ENCODE measurements around the gene SLC25A25. TPM values are rescaled to one million over a fixed set of nuclear protein-coding genes. Genes with fewer than 3 reads are reported as not detected.
"Not testable (repeated sequence)": the region's sequence is repeated elsewhere in the genome, so short reads cannot be mapped to it uniquely, and the experiment has no call there.

Gene SLC25A25
- total RNA-seq, 1 experiment from 2014 or later: 4.1 TPM

DNA sequence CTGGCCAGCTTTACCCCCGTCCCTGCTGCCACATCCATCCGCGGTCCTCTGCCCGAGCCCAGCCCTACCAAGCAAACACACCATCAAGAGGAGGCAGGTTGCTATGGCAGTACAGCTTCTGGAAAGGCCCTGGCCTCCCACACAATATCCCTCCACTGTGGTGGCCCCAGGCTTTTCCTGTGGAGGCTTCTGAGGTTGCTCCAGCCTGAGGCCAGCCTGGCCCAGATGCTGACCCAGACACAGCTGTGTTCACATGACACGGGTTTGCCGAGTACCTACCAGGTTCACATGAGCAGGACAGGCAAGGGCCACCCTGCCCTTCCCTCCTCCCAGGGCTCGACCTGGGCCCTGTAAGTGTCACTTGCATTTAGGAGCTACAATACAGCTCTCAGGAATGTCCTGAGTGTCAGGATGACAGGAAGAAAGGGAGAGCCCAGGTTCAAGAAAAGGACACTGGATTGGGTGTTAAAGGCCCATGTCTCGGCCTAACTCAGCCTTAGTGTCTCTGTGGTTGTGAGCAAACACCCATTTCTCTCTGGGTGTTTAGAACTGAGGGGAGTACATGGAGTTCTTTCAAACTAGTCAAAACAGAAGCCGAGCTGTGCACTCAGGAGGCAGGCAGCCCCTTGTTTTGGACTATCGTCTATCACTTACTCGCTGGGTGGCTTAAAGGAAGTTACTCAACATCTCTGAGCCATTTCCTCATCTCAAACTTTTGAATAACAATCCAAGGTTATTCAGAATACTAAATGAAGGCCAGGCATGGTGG lies 41.1 kb upstream of the SLC25A25 start:
- Histone ChIP-seq H3K27ac (ENCODE audit: low read length) (no peak overlapping the region), H2AFZ (ENCODE audit: low read length) (no peak overlapping the region), H4K20me1 (ENCODE audit: insufficient read depth, low read depth, low read length) (no peaks in the 10 kb centered on the region), H3K4me1 (ENCODE audit: low read length) (peaks cover 8% of the 10 kb centered on the region), H3K9ac (ENCODE audit: low read length) (no peak overlapping the region), H3K36me3 (ENCODE audit: insufficient read depth, low read length) (no peaks in the 10 kb centered on the region), H3K79me2 (ENCODE audit: low read length) (no peaks in the 10 kb centered on the region), H3K4me2 (ENCODE audit: low read depth, low read length, poor library complexity, severe bottlenecking) (no peak overlapping the region), H3K27me3 (ENCODE audit: low read length) (no peaks in the 10 kb centered on the region), H3K9me2 (replicated peaks; ENCODE audit: insufficient read depth, low read length) (no peaks in the 10 kb centered on the region), H3K4me3 (ENCODE audit: low read length) (no peak overlapping the region), H3K9me3 (ENCODE audit: low read length) (no peaks in the 10 kb centered on the region)
- DNase-seq: no peak

DNA sequence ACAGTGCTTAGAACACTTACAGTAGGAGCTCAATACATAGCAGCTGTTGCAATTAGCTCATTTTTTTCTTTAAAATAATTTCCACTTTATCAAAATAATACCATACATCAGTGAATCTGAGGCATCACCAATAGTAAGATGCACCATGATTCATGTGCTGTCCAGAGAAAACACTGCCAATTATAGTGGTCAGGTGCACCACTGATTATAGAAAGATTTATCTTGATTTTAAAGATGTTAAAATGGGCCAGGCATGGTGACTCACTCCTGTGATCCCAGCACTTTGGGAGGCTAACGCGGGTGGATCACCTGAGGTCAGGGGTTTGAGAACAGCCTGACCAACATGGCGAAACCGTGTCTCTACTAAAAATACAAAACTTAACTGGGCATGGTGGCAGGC lies 40.3 kb upstream of the SLC25A25 start:
- no peak overlapping the region for H3K4me3 ChIP-seq (ENCODE audit: low read length)
- no peaks in the 10 kb centered on the region for H3K9me3 ChIP-seq (ENCODE audit: low read length)
- H3K9ac ChIP-seq (ENCODE audit: low read length): no peak overlapping the region
- no peaks in the 10 kb centered on the region for H4K20me1 ChIP-seq (ENCODE audit: insufficient read depth, low read depth, low read length)
- no peaks in the 10 kb centered on the region for H3K27me3 ChIP-seq (ENCODE audit: low read length)
- no peaks in the 10 kb centered on the region for H3K36me3 ChIP-seq (ENCODE audit: insufficient read depth, low read length)
- H3K79me2 ChIP-seq (ENCODE audit: low read length): no peaks in the 10 kb centered on the region
- no peaks in the 10 kb centered on the region for H3K9me2 ChIP-seq (replicated peaks; ENCODE audit: insufficient read depth, low read length)
- peaks cover 8% of the 10 kb centered on the region for H3K4me1 ChIP-seq (ENCODE audit: low read length)
- no peak for DNase-seq
- no peak overlapping the region for H3K4me2 ChIP-seq (ENCODE audit: low read depth, low read length, poor library complexity, severe bottlenecking)
- no peak overlapping the region for H3K27ac ChIP-seq (ENCODE audit: low read length)
- no peak overlapping the region for H2AFZ ChIP-seq (ENCODE audit: low read length)

DNA sequence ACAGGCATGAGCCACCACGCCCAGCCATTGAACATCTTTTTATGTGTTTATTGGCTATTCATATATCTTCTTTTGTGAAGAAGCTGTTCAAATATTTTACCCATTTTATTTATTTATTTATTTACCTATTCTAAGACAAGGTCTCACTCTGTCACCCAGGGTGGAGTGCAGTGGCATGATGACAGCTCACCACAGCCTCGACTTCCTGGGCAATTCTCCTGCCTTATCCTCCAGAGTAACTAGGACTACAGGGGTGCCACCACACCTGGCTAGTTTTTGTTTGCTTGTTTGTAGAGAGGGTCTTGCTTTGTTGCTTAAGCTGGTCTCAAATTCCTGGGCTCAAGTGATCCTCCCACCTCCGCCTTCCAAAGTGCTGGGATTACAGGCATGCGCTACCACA lies 34.4 kb upstream of the SLC25A25 start:
- Histone ChIP-seq H2AFZ (ENCODE audit: low read length) (no peak overlapping the region), H3K4me2 (ENCODE audit: low read depth, low read length, poor library complexity, severe bottlenecking) (no peak overlapping the region), H3K4me1 (ENCODE audit: low read length) (no peaks in the 10 kb centered on the region), H3K9me2 (replicated peaks; ENCODE audit: insufficient read depth, low read length) (no peaks in the 10 kb centered on the region), H3K9ac (ENCODE audit: low read length) (no peak overlapping the region), H3K4me3 (ENCODE audit: low read length) (no peak overlapping the region), H3K27ac (ENCODE audit: low read length) (no peak overlapping the region), H3K79me2 (ENCODE audit: low read length) (no peaks in the 10 kb centered on the region), H3K9me3 (ENCODE audit: low read length) (no peaks in the 10 kb centered on the region), H3K27me3 (ENCODE audit: low read length) (no peaks in the 10 kb centered on the region), H3K36me3 (ENCODE audit: insufficient read depth, low read length) (no peaks in the 10 kb centered on the region), H4K20me1 (ENCODE audit: insufficient read depth, low read depth, low read length) (no peaks in the 10 kb centered on the region)
- no peak for DNase-seq

DNA sequence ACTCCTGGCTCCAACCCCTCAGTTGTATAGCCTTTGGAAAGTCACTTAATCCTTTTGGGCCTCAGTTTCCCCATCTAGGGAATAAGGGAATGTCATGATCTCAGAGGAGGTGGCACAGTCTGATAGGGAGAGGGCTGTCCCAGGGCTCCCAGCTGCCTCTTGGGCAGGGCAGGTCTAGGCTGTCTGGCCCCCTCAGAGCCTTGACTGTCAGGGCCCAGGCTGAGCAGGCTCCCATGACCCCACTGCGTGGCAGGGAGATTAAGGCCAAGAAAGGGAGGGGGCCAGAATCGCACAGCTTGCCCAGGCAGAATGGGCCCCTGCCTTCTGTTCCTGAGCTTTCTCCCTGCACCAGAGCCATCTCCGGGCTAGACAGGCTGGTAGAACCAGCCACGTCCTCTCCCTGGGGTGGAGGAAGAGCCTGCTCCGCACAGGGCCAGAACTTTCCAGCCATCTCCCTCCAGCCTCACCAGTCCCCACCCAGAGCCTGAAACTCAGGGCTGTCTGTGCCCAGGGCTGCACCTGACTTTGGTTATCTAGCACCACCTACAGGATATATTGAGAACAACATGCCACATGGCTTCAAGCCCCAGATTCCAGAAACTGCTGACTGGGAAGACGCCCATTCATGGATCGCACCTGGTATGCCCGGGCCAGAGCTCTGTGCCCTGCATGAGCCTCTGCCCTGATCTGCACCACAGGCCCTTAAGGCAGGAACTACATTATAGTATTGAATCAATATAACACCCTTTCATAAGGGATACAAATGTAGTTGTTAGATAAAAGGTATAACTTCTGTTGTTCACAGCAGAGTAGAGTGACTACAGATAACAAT lies 33.0 kb upstream of the SLC25A25 start:
- no peaks in the 10 kb centered on the region for H3K79me2 ChIP-seq (ENCODE audit: low read length)
- H3K4me3 ChIP-seq (ENCODE audit: low read length): no peak overlapping the region
- H3K36me3 ChIP-seq (ENCODE audit: insufficient read depth, low read length): no peaks in the 10 kb centered on the region
- H3K9me3 ChIP-seq (ENCODE audit: low read length): no peaks in the 10 kb centered on the region
- no peaks in the 10 kb centered on the region for H3K4me1 ChIP-seq (ENCODE audit: low read length)
- H3K27ac ChIP-seq (ENCODE audit: low read length): no peak overlapping the region
- H3K9ac ChIP-seq (ENCODE audit: low read length): no peak overlapping the region
- H2AFZ ChIP-seq (ENCODE audit: low read length): no peak overlapping the region
- peak; percentile 90 for DNase-seq
- H4K20me1 ChIP-seq (ENCODE audit: insufficient read depth, low read depth, low read length): no peaks in the 10 kb centered on the region
- H3K4me2 ChIP-seq (ENCODE audit: low read depth, low read length, poor library complexity, severe bottlenecking): no peak overlapping the region
- no peaks in the 10 kb centered on the region for H3K9me2 ChIP-seq (replicated peaks; ENCODE audit: insufficient read depth, low read length)
- H3K27me3 ChIP-seq (ENCODE audit: low read length): no peaks in the 10 kb centered on the region

DNA sequence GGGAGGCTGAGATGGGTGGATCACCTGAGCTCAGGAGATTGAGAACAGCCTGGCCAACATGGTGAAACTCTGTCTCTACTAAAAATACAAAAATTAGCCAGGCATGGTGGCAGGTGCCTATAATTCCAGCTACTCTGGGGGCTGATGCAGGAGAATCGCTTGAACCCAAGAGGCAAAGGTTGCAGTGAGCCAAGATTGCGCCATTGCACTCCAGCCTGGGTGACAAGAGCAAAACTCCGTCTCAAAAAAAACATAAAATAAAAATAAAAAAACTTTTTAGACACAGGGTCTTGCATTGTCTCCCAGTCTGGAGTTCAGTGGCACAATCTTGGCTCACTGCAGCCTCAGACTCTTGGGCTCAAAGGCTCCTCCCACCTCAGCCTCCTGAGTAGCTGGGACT lies 31.5 kb upstream of the SLC25A25 start:
- not testable (repeated sequence) for H3K79me2 ChIP-seq (ENCODE audit: low read length); H3K27me3 ChIP-seq (ENCODE audit: low read length); H3K9me3 ChIP-seq (ENCODE audit: low read length); H3K27ac ChIP-seq (ENCODE audit: low read length); H3K4me3 ChIP-seq (ENCODE audit: low read length); H3K9me2 ChIP-seq (replicated peaks; ENCODE audit: insufficient read depth, low read length); DNase-seq; H3K4me1 ChIP-seq (ENCODE audit: low read length); H2AFZ ChIP-seq (ENCODE audit: low read length); H3K4me2 ChIP-seq (ENCODE audit: low read depth, low read length, poor library complexity, severe bottlenecking); H4K20me1 ChIP-seq (ENCODE audit: insufficient read depth, low read depth, low read length); H3K9ac ChIP-seq (ENCODE audit: low read length); H3K36me3 ChIP-seq (ENCODE audit: insufficient read depth, low read length)

DNA sequence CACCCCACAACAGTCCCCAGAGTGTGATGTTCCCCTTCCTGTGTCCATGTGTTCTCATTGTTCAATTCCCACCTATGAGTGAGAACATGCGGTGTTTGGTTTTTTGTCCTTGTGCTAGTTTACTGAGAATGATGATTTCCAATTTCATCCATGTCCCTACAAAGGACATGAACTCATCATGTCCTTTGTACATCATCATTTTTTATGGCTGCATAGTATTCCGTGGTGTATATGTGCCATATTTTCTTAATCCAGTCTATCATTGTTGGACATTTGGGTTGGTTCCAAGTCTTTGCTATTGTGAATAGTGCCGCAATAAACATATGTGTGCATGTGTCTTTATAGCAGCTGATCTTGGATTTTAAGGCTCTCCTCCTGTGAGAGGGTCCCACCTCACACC lies 27.2 kb upstream of the SLC25A25 start:
- not testable (repeated sequence) for H2AFZ ChIP-seq (ENCODE audit: low read length); DNase-seq; H3K27ac ChIP-seq (ENCODE audit: low read length); H4K20me1 ChIP-seq (ENCODE audit: insufficient read depth, low read depth, low read length); H3K4me2 ChIP-seq (ENCODE audit: low read depth, low read length, poor library complexity, severe bottlenecking); H3K4me1 ChIP-seq (ENCODE audit: low read length); H3K4me3 ChIP-seq (ENCODE audit: low read length); H3K9me3 ChIP-seq (ENCODE audit: low read length); H3K27me3 ChIP-seq (ENCODE audit: low read length); H3K9ac ChIP-seq (ENCODE audit: low read length); H3K79me2 ChIP-seq (ENCODE audit: low read length); H3K9me2 ChIP-seq (replicated peaks; ENCODE audit: insufficient read depth, low read length); H3K36me3 ChIP-seq (ENCODE audit: insufficient read depth, low read length)

DNA sequence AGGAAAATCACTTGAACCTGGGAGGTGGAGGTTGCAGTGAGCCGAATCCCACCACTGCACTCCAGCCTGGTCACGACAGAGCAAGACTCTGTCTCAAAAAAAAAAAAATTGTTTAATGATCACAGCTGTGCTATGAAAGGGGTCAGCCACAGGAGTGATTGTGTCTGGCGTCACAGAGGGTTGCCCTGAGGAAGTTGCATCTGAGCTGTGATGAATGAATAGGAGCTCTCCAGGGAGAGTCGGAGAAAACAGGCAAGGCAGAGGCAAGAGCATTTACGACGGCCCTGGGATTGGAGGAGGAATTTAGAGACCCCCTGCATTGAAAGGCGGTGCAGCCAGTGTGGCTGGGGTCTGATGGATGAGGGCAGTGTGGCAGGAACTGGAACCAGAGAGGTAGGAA lies 26.0 kb upstream of the SLC25A25 start:
- H3K79me2 ChIP-seq (ENCODE audit: low read length): no peaks in the 10 kb centered on the region
- H3K36me3 ChIP-seq (ENCODE audit: insufficient read depth, low read length): no peaks in the 10 kb centered on the region
- H3K9me2 ChIP-seq (replicated peaks; ENCODE audit: insufficient read depth, low read length): no peaks in the 10 kb centered on the region
- no peak for DNase-seq
- H3K4me3 ChIP-seq (ENCODE audit: low read length): no peak overlapping the region
- no peaks in the 10 kb centered on the region for H4K20me1 ChIP-seq (ENCODE audit: insufficient read depth, low read depth, low read length)
- no peaks in the 10 kb centered on the region for H3K27me3 ChIP-seq (ENCODE audit: low read length)
- H3K4me1 ChIP-seq (ENCODE audit: low read length): no peaks in the 10 kb centered on the region
- no peaks in the 10 kb centered on the region for H3K9me3 ChIP-seq (ENCODE audit: low read length)
- no peak overlapping the region for H3K4me2 ChIP-seq (ENCODE audit: low read depth, low read length, poor library complexity, severe bottlenecking)
- H3K27ac ChIP-seq (ENCODE audit: low read length): no peak overlapping the region
- H3K9ac ChIP-seq (ENCODE audit: low read length): no peak overlapping the region
- no peak overlapping the region for H2AFZ ChIP-seq (ENCODE audit: low read length)

DNA sequence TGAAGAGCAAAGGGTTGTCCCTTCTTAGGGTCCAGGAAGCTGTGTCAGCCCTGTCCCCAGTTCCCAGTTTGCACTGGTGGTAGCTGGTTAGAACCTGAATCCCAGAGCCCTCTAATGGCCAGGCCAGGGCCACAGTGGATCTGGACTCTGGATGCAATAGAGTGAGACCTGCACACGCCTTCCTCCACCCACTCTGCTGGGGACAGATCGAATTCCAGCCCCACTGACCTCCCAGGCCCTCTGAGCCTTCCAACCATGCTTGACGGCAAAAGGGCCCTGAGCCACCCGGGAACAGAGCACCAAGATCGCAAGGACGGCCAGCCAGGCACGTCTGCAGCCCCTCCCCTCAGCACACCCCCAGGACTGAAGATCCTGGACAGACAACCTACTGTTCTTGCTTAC lies 24.6 kb upstream of the SLC25A25 start:
- Histone ChIP-seq H4K20me1 (ENCODE audit: insufficient read depth, low read depth, low read length) (no peaks in the 10 kb centered on the region), H2AFZ (ENCODE audit: low read length) (no peak overlapping the region), H3K4me1 (ENCODE audit: low read length) (no peaks in the 10 kb centered on the region), H3K4me2 (ENCODE audit: low read depth, low read length, poor library complexity, severe bottlenecking) (no peak overlapping the region), H3K27me3 (ENCODE audit: low read length) (no peaks in the 10 kb centered on the region), H3K79me2 (ENCODE audit: low read length) (no peaks in the 10 kb centered on the region), H3K27ac (ENCODE audit: low read length) (no peak overlapping the region), H3K9me2 (replicated peaks; ENCODE audit: insufficient read depth, low read length) (no peaks in the 10 kb centered on the region), H3K9me3 (ENCODE audit: low read length) (no peaks in the 10 kb centered on the region), H3K36me3 (ENCODE audit: insufficient read depth, low read length) (no peaks in the 10 kb centered on the region), H3K4me3 (ENCODE audit: low read length) (no peak overlapping the region), H3K9ac (ENCODE audit: low read length) (no peak overlapping the region)
- no peak for DNase-seq
